H9 (cell line): ENCODE measurements around the gene OBSL1. TPM values are rescaled to one million over a fixed set of nuclear protein-coding genes. Genes with fewer than 3 reads are reported as not detected.

Experiments used
- DNase-seq: peaks from one replicate; pipeline ENCODE4 v3.0.0-alpha.2; 2017
- H2AFZ ChIP-seq: one replicate; pipeline ENCODE4 v1.6.1; 2013; ENCODE audit warnings: mild to moderate bottlenecking, low read length, control low read depth, moderate library complexity
- H2AK5ac ChIP-seq: 2 replicates; pipeline ENCODE4 v1.6.1; 2013; ENCODE audit warnings: low read length, control low read depth, mixed read lengths; ENCODE audit not compliant: insufficient read length
- H2BK120ac ChIP-seq: one replicate; pipeline ENCODE4 v1.6.1; 2013; ENCODE audit warnings: low read depth, mild to moderate bottlenecking, low read length, control low read depth, inconsistent platforms; ENCODE audit not compliant: poor library complexity, severe bottlenecking
- H2BK12ac ChIP-seq: 2 replicates; pipeline ENCODE4 v1.6.1; 2013; ENCODE audit warnings: low read length, control low read depth, mixed read lengths, low read depth; ENCODE audit not compliant: insufficient read length
- H2BK15ac ChIP-seq: 2 replicates; pipeline ENCODE4 v1.6.1; 2013; ENCODE audit warnings: low read depth, low read length, control low read depth
- H2BK20ac ChIP-seq: one replicate; pipeline ENCODE4 v1.6.1; 2013; ENCODE audit warnings: low read depth, mild to moderate bottlenecking, low read length, control low read depth, inconsistent platforms; ENCODE audit not compliant: poor library complexity, severe bottlenecking
- H2BK5ac ChIP-seq: 2 replicates; pipeline ENCODE4 v1.6.1; 2013; ENCODE audit warnings: low read length, control low read depth, mixed read lengths; ENCODE audit not compliant: insufficient read length
- H3K14ac ChIP-seq: 2 replicates; pipeline ENCODE4 v1.6.1; 2013; ENCODE audit warnings: low read length, control low read depth; ENCODE audit not compliant: insufficient read depth
- H3K18ac ChIP-seq: 2 replicates; pipeline ENCODE4 v1.6.1; 2013; ENCODE audit warnings: low read depth, mild to moderate bottlenecking, mixed read lengths, low read length, control low read depth; ENCODE audit not compliant: insufficient read length
- H3K23ac ChIP-seq: 2 replicates; pipeline ENCODE4 v1.6.1; 2013; ENCODE audit warnings: low read length, control low read depth, mixed read lengths, low read depth; ENCODE audit not compliant: insufficient read length
- H3K23me2 ChIP-seq: 2 replicates; pipeline ENCODE4 v1.6.1; 2013; ENCODE audit warnings: low read depth, mild to moderate bottlenecking, mixed read lengths, low read length, control low read depth; ENCODE audit not compliant: insufficient read length, poor library complexity, severe bottlenecking
- H3K27ac ChIP-seq: 2 replicates; pipeline ENCODE4 v1.5.1; 2013; ENCODE audit warnings: low read length, control low read depth, mixed read lengths, low read depth; ENCODE audit not compliant: insufficient read length
- H3K27me3 ChIP-seq: 2 replicates; pipeline ENCODE4 v1.6.1; 2013; ENCODE audit warnings: low read length, control low read depth, inconsistent platforms; ENCODE audit not compliant: insufficient read depth
- H3K4ac ChIP-seq: 2 replicates; pipeline ENCODE4 v1.6.1; 2013; ENCODE audit warnings: low read depth, mild to moderate bottlenecking, control low read depth, inconsistent platforms, low read length, moderate library complexity
- H3K4me1 ChIP-seq: 2 replicates; pipeline ENCODE4 v1.6.1; 2013; ENCODE audit warnings: low read length, control low read depth, inconsistent platforms; ENCODE audit not compliant: insufficient read depth
- H3K4me2 ChIP-seq: 2 replicates; pipeline ENCODE4 v1.6.1; 2013; ENCODE audit warnings: low read length, control low read depth, mixed read lengths; ENCODE audit not compliant: insufficient read length, insufficient read depth
- H3K56ac ChIP-seq: 2 replicates; pipeline ENCODE4 v1.6.1; 2013; ENCODE audit warnings: low read depth, mild to moderate bottlenecking, mixed read lengths, low read length, control low read depth; ENCODE audit not compliant: insufficient read length
- H3K79me1 ChIP-seq: 2 replicates; pipeline ENCODE4 v1.6.1; 2013; ENCODE audit warnings: low read depth, mild to moderate bottlenecking, moderate library complexity, low read length, control low read depth, inconsistent platforms; ENCODE audit not compliant: insufficient read depth, poor library complexity, severe bottlenecking
- H3K79me2 ChIP-seq: 2 replicates; pipeline ENCODE4 v1.6.1; 2013; ENCODE audit warnings: low read length, control low read depth, inconsistent platforms; ENCODE audit not compliant: insufficient read depth
- H3K9ac ChIP-seq: 2 replicates; pipeline ENCODE4 v1.6.1; 2013; ENCODE audit warnings: low read length, control low read depth, mixed read lengths; ENCODE audit not compliant: insufficient read length; ENCODE audit errors: extremely low read depth
- H3K9me3 ChIP-seq: one replicate; pipeline ENCODE4 v1.6.1; 2013; ENCODE audit warnings: low read depth, low read length, inconsistent platforms; ENCODE audit not compliant: control insufficient read depth
- H3T11ph ChIP-seq: one replicate; pipeline ENCODE4 v1.6.1; 2013; ENCODE audit warnings: mild to moderate bottlenecking, low read length, control low read depth, inconsistent platforms
- H4K20me1 ChIP-seq: one replicate; pipeline ENCODE4 v1.6.1; 2013; ENCODE audit not compliant: control insufficient read depth, insufficient read length, insufficient read depth
- H4K5ac ChIP-seq: 2 replicates; pipeline ENCODE4 v1.6.1; 2013; ENCODE audit warnings: low read depth, mild to moderate bottlenecking, mixed read lengths, low read length, control low read depth; ENCODE audit not compliant: insufficient read length
- H4K8ac ChIP-seq: replicated peaks from 2 replicates; pipeline ENCODE4 v1.6.1; 2013; ENCODE audit warnings: low read length, control low read depth, mixed read lengths, low read depth; ENCODE audit not compliant: insufficient read length
- H4K91ac ChIP-seq: 2 replicates; pipeline ENCODE4 v1.6.1; 2013; ENCODE audit warnings: low read depth, mild to moderate bottlenecking, moderate library complexity, mixed read lengths, low read length, control low read depth; ENCODE audit not compliant: insufficient read length
- H3K27ac Mint-ChIP-seq, 3 experiments: 2 replicates in 2 of 3; 3 replicates in 1 of 3; pipeline ENCODE4 v1.8.0; 2020 to 2021; ENCODE audit warnings: mixed read lengths in 3 of 3, mild to moderate bottlenecking in 1 of 3, moderate library complexity in 1 of 3
- H3K27me3 Mint-ChIP-seq: 2 replicates; pipeline ENCODE4 v1.8.0; 2021; ENCODE audit warnings: low read depth, mild to moderate bottlenecking, moderate library complexity, mixed read lengths
- H3K36me3 Mint-ChIP-seq, 3 experiments: 2 replicates in 2 of 3; 3 replicates in 1 of 3; pipeline ENCODE4 v1.8.0; 2020 to 2021; ENCODE audit warnings: low read depth in 3 of 3, mixed read lengths in 3 of 3; ENCODE audit not compliant: insufficient read depth in 1 of 3
- H3K4me1 Mint-ChIP-seq, 2 experiments: 2 replicates each; pipeline ENCODE4 v1.8.0; 2020; ENCODE audit warnings: mixed read lengths in 2 of 2
- H3K4me3 Mint-ChIP-seq, 2 experiments: 2 replicates in 1 of 2; 3 replicates in 1 of 2; pipeline ENCODE4 v1.8.0; 2020 to 2021; ENCODE audit warnings: mild to moderate bottlenecking in 2 of 2, mixed read lengths in 2 of 2, moderate library complexity in 1 of 2
- H3K9me3 Mint-ChIP-seq, 2 experiments: 2 replicates in 1 of 2; 3 replicates in 1 of 2; pipeline ENCODE4 v1.8.0; 2020; ENCODE audit warnings: mild to moderate bottlenecking in 2 of 2, mixed read lengths in 2 of 2, moderate library complexity in 1 of 2
- WGBS: extraction: QIAGEN DNeasy Blood & Tissue Kit; methylation state at CpG from one replicate; pipeline ENCODE4 v1.1.7; 2013; ENCODE audit warnings: missing lambda C conversion rate, low lambda C conversion rate, mixed read lengths; ENCODE audit not compliant: insufficient read length; ENCODE audit errors: extremely low coverage; 5-methylcytosine and 5-hydroxymethylcytosine counted together
- total RNA-seq: library from RNA; stranded (reverse); gene quantifications from 2 replicates; pipeline ENCODE4 v1.2.1, GENCODE V29; 2021
- TF ChIP-seq, protein P1 (sequence below): fragments of 200-600 bp; sonication (generic); conservative IDR thresholded peaks from 3 replicates; pipeline ENCODE4 v1.8.0; 2021; ENCODE audit warnings: antibody characterized with exemption, mild to moderate bottlenecking

The OBSL1 gene
- total RNA-seq, 1 experiment from 2014 or later = 140 TPM

- Histone ChIP-seq H3K27me3 (no peaks in the 10 kb centered on the region), H3K9ac (no peak overlapping the region), H3K9me3 (no peaks in the 10 kb centered on the region), H3K4ac (no peak overlapping the region), H2BK20ac (no peak overlapping the region), H3K79me1 (no peaks in the 10 kb centered on the region), H2BK12ac (no peak overlapping the region), H3K27ac (no peak overlapping the region), H3K23ac (no peak overlapping the region), H3T11ph (no peak overlapping the region), H3K79me2 (no peaks in the 10 kb centered on the region), H4K5ac (no peak overlapping the region), H4K91ac (no peak overlapping the region), H2AK5ac (no peak overlapping the region), H2BK120ac (no peak overlapping the region), H3K14ac (no peak overlapping the region), H3K56ac (no peak overlapping the region), H4K8ac (no peak overlapping the region), H2BK15ac (no peak overlapping the region), H2AFZ (no peak overlapping the region), H4K20me1 (no peaks in the 10 kb centered on the region), H3K23me2 (no peaks in the 10 kb centered on the region), H3K4me1 (no peaks in the 10 kb centered on the region), H2BK5ac (no peak overlapping the region), H3K4me2 (no peak overlapping the region), H3K18ac (no peak overlapping the region)
- Mint-ChIP-seq H3K27ac (no peak overlapping the region), H3K27me3 (no peaks in the 10 kb centered on the region), H3K36me3 (peaks cover 4 to 32% (median 17%) of the 10 kb centered on the region in 3 experiments; a peak in 6 of 7 replicates), H3K9me3 (no peaks in the 10 kb centered on the region), H3K4me1 (peaks cover 2 to 3% of the 10 kb centered on the region in 2 experiments; a peak in 2 of 4 replicates), H3K4me3 (no peak overlapping the region)
- 100% methylated on average over 1 of the region's 11 CpGs for WGBS
- TF ChIP-seq, protein P1, sequence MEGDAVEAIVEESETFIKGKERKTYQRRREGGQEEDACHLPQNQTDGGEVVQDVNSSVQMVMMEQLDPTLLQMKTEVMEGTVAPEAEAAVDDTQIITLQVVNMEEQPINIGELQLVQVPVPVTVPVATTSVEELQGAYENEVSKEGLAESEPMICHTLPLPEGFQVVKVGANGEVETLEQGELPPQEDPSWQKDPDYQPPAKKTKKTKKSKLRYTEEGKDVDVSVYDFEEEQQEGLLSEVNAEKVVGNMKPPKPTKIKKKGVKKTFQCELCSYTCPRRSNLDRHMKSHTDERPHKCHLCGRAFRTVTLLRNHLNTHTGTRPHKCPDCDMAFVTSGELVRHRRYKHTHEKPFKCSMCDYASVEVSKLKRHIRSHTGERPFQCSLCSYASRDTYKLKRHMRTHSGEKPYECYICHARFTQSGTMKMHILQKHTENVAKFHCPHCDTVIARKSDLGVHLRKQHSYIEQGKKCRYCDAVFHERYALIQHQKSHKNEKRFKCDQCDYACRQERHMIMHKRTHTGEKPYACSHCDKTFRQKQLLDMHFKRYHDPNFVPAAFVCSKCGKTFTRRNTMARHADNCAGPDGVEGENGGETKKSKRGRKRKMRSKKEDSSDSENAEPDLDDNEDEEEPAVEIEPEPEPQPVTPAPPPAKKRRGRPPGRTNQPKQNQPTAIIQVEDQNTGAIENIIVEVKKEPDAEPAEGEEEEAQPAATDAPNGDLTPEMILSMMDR = no peak
- no peak for DNase-seq
Measured at GRCh38 chr2:219613461-219614070, 42.2 kb upstream of the OBSL1 start.
